Smooth muscle cell (in vitro differentiated cells): ENCODE measurements around the gene COX6A2. TPM values are rescaled to one million over a fixed set of nuclear protein-coding genes. Genes with fewer than 3 reads are reported as not detected.

Source experiments
- DNase-seq: peaks from one replicate; lab custom pipeline; 2025; ENCODE audit not compliant: unreplicated experiment; lab: John Stamatoyannopoulos, UW
- H2AFZ ChIP-seq: fragments of 200-600 bp; sonication (generic); 2 replicates; pipeline ENCODE4 v1.6.0; 2016; ENCODE audit warnings: antibody characterized with exemption, low read depth, mild to moderate bottlenecking
- H3F3A ChIP-seq: fragments of 200-600 bp; sonication (generic); 2 replicates; pipeline ENCODE4 v1.6.0; 2017; ENCODE audit warnings: antibody characterized with exemption, low read depth
- H3K27ac ChIP-seq: fragments of 200-600 bp; sonication (generic); 2 replicates; pipeline ENCODE4 v1.5.1; 2016; ENCODE audit warnings: low read depth, mild to moderate bottlenecking
- H3K27me3 ChIP-seq: fragments of 200-600 bp; sonication (generic); 2 replicates; pipeline ENCODE4 v1.6.1; 2016; ENCODE audit warnings: low read depth, mild to moderate bottlenecking
- H3K36me3 ChIP-seq: fragments of 200-600 bp; sonication (generic); 2 replicates; pipeline ENCODE4 v1.5.1; 2016; ENCODE audit warnings: low read depth
- H3K4me1 ChIP-seq: fragments of 200-600 bp; sonication (generic); 2 replicates; pipeline ENCODE4 v1.5.1; 2016; ENCODE audit warnings: low read depth
- H3K4me2 ChIP-seq: fragments of 200-600 bp; sonication (generic); 2 replicates; pipeline ENCODE4 v1.6.0; 2016; ENCODE audit warnings: mild to moderate bottlenecking
- H3K4me3 ChIP-seq: fragments of 200-600 bp; sonication (generic); 2 replicates; pipeline ENCODE4 v1.5.1; 2016; ENCODE audit warnings: mild to moderate bottlenecking
- H3K79me2 ChIP-seq: fragments of 200-600 bp; sonication (generic); 2 replicates; pipeline ENCODE4 v1.6.0; 2016; ENCODE audit warnings: low read depth, mild to moderate bottlenecking
- H3K9ac ChIP-seq: fragments of 200-600 bp; sonication (generic); 2 replicates; pipeline ENCODE4 v1.6.0; 2016; ENCODE audit warnings: low read depth
- H3K9me3 ChIP-seq: fragments of 200-600 bp; sonication (generic); replicated peaks from 2 replicates; pipeline ENCODE4 v1.5.1; 2016; ENCODE audit warnings: low read depth
- H4K20me1 ChIP-seq: fragments of 200-600 bp; sonication (generic); 2 replicates; pipeline ENCODE4 v1.6.0; 2016; ENCODE audit warnings: low read depth
- WGBS: methylation state at CpG from one replicate; pipeline ENCODE4 v1.1.7; 2016; ENCODE audit warnings: low lambda C conversion rate; 5-methylcytosine and 5-hydroxymethylcytosine counted together
- polyA plus RNA-seq: library from polyadenylated mRNA; unstranded; fragments of >200 nt; fragmentation: Nextera tagmentation; extraction: Ambion mirVana; gene quantifications from 2 replicates; pipeline ENCODE4 v1.2.1, GENCODE V29; 2016
- total RNA-seq: library from RNA; depleted of rRNA; stranded (reverse); fragments of >200 nt; gene quantifications from 2 replicates; pipeline ENCODE4 v1.2.3, GENCODE V29; 2014
- TF ChIP-seq, protein P1 (sequence below): fragments of 200-600 bp; sonication (generic); IDR thresholded peaks from 2 replicates; pipeline ENCODE4 v1.5.1; 2017; ENCODE audit warnings: borderline replicate concordance, mild to moderate bottlenecking, antibody characterized with exemption; ENCODE audit not compliant: insufficient read depth, poor library complexity, severe bottlenecking

The COX6A2 gene
- total and polyA plus RNA-seq, 2 experiments from 2014 or later: not detected

- WGBS: 92% methylated on average over 43 of the region's 44 CpGs
- Histone ChIP-seq H3K27me3 (no peaks in the 10 kb centered on the region), H3K9me3 (no peaks in the 10 kb centered on the region), H3K36me3 (no peaks in the 10 kb centered on the region), H3K9ac (no peak overlapping the region), H3K4me3 (no peak overlapping the region), H3K79me2 (no peaks in the 10 kb centered on the region), H3K4me2 (no peak overlapping the region), H2AFZ (no peak overlapping the region), H3K4me1 (no peaks in the 10 kb centered on the region), H4K20me1 (no peaks in the 10 kb centered on the region), H3F3A (no peaks in the 10 kb centered on the region), H3K27ac (no peak overlapping the region)
- no peak for DNase-seq
- TF ChIP-seq, protein P1, sequence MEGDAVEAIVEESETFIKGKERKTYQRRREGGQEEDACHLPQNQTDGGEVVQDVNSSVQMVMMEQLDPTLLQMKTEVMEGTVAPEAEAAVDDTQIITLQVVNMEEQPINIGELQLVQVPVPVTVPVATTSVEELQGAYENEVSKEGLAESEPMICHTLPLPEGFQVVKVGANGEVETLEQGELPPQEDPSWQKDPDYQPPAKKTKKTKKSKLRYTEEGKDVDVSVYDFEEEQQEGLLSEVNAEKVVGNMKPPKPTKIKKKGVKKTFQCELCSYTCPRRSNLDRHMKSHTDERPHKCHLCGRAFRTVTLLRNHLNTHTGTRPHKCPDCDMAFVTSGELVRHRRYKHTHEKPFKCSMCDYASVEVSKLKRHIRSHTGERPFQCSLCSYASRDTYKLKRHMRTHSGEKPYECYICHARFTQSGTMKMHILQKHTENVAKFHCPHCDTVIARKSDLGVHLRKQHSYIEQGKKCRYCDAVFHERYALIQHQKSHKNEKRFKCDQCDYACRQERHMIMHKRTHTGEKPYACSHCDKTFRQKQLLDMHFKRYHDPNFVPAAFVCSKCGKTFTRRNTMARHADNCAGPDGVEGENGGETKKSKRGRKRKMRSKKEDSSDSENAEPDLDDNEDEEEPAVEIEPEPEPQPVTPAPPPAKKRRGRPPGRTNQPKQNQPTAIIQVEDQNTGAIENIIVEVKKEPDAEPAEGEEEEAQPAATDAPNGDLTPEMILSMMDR: no peak
Observed at GRCh38 chr16:31436221-31437045, 8.3 kb upstream of the COX6A2 start.

DNA sequence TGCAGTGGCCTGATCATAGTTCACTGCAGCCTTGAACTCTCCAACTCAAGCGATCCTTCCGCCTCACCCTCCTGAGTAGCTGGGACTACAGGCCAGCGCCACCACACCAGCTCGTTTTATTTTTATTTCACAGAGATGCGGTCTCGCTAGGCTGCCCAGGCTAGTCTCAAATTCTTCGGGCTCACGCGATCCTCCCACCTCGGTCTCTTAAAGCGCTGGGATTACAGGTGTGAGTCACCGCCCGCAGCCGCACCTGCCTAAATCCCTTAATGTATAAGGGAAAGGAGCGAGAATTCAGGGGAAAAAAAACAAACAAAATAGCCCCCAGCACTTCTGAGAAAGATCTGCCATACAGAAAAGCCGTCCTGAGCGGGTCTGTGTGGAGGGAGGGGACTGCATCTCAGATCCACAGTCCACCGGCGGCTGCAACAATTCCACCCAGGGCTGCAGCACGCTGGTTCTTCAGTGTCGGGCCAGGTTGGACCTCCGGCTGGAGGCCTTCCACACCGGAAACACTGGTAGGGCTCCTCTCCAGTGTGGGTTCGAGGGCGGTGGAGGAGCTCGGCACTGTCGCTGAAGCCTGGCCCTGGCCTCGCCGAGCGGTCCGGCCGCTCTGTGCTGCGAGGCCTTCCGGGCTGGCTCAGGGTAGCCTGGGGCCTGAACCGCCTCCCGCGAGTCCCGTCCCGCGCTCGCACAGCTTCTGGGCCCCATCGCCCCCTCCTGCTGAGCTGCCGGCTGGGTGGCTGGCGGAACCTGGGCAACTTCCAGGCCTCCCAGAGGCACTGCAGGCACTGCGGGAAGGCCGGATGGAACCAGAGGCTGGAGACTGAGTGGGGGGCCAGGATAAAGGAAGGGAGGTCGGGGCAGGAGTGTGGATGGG, 7.4 kb upstream of the COX6A2 start:
- Histone ChIP-seq H3K4me1 (no peaks in the 10 kb centered on the region), H2AFZ (no peak overlapping the region), H3K9me3 (no peaks in the 10 kb centered on the region), H3K9ac (no peak overlapping the region), H4K20me1 (no peaks in the 10 kb centered on the region), H3K4me2 (no peak overlapping the region), H3K4me3 (no peak overlapping the region), H3K27me3 (no peaks in the 10 kb centered on the region), H3K27ac (no peak overlapping the region), H3K36me3 (no peaks in the 10 kb centered on the region), H3K79me2 (no peaks in the 10 kb centered on the region), H3F3A (no peaks in the 10 kb centered on the region)
- DNase-seq: no peak
- TF ChIP-seq, protein P1: no peak
- 88% methylated on average over 47 of the region's 47 CpGs for WGBS

DNA sequence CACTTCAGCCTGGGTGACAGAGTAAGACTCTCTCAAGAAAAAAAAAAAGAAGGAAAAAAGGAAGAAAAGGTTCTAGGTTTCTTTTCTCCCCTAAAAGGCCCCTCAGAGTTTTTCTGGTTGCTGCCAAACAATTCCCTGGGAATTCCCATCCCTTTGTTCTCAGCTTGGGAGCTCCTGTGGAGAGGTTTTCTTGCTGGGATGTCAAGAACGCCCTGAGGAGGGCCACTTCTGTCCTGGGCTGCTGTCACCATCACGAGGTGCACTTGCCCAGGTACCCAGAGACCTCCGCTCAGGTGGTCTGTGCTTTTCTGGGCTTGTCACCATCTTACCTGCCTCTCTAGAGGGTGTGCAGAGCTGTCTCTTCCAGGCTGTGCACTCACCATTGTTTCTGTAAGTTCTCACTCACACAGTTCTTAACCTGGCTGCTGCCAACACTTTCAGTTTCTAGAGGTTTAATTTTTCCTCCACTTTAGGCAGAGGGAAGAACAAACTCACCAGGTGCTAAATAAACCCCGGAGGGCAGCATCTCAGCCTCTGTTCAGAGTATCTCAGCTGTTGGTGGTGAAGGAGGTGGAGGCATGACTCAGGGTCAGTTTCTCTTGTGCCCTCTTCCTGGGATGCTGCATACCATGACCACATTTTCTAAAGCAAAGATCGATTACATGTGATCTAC, 2.4 kb upstream of the COX6A2 start:
- TF ChIP-seq, protein P1: no peak
- DNase-seq: no peak
- H3K4me2 ChIP-seq: no peak overlapping the region
- H3K4me3 ChIP-seq: no peak overlapping the region
- no peaks in the 10 kb centered on the region for H3K79me2 ChIP-seq
- H3K27me3 ChIP-seq: peaks cover 6% of the 10 kb centered on the region
- H3K27ac ChIP-seq: no peak overlapping the region
- no peak overlapping the region for H3K9ac ChIP-seq
- H4K20me1 ChIP-seq: no peaks in the 10 kb centered on the region
- H3F3A ChIP-seq: no peaks in the 10 kb centered on the region
- H3K36me3 ChIP-seq: no peaks in the 10 kb centered on the region
- H3K4me1 ChIP-seq: no peaks in the 10 kb centered on the region
- no peaks in the 10 kb centered on the region for H3K9me3 ChIP-seq
- WGBS: 66% methylated on average over 5 of the region's 5 CpGs
- no peak overlapping the region for H2AFZ ChIP-seq
